ENCODE data around the gene OXGR1.

- TF ChIP-seq CTCF (IDR thresholded peaks at IDR 0.05; ENCODE audit: low read depth, low read length) (no peak), EZH2phosphoT487 (IDR thresholded peaks at IDR 0.05; ENCODE audit: low read depth) (no peak)
Measured at GRCh38 chr13:96996886-96997285, 2.6 kb upstream of the OXGR1 start.

Data from OCI-LY3 (cell line).